Adipocyte (in vitro differentiated cells): ENCODE results near the gene EVC2.
A peak's percentile ranks its signal among the peaks of the same experiment; 100 is the strongest.
"Not testable (repeated sequence)": the region's sequence is repeated elsewhere in the genome, so short reads cannot be mapped to it uniquely, and the experiment has no call there.

Source experiments
- DNase-seq: peaks from one replicate; pipeline ENCODE4 v3.0.0-alpha.2; 2015; ENCODE audit warnings: low read depth
- H3K27me3 ChIP-seq: replicated peaks from 2 replicates; pipeline ENCODE4 v1.7.0; 2013; ENCODE audit warnings: mild to moderate bottlenecking, low read length, moderate library complexity; ENCODE audit not compliant: control insufficient read depth, insufficient read depth
- H3K36me3 ChIP-seq: 2 replicates; pipeline ENCODE4 v1.7.0; 2013; ENCODE audit warnings: low read length, mild to moderate bottlenecking, moderate library complexity; ENCODE audit not compliant: control insufficient read depth, insufficient read depth, severe bottlenecking
- H3K4me1 ChIP-seq: 2 replicates; pipeline ENCODE4 v1.7.0; 2013; ENCODE audit warnings: mild to moderate bottlenecking, low read length, moderate library complexity; ENCODE audit not compliant: control insufficient read depth, insufficient read depth
- H3K4me3 ChIP-seq: 2 replicates; pipeline ENCODE4 v1.7.0; 2013; ENCODE audit warnings: mild to moderate bottlenecking, low read length, moderate library complexity
- H3K9ac ChIP-seq: 2 replicates; pipeline ENCODE4 v1.7.0; 2013; ENCODE audit warnings: mild to moderate bottlenecking, low read length, moderate library complexity
- H3K9me3 ChIP-seq: 2 replicates; pipeline ENCODE4 v1.7.0; 2013; ENCODE audit warnings: mild to moderate bottlenecking, low read length, moderate library complexity; ENCODE audit not compliant: control insufficient read depth

EVC2 gene

GRCh38 chr4:5735463-5735862 is 27.1 kb upstream of the EVC2 start:
- H3K9me3 ChIP-seq, result no peaks in the 10 kb centered on the region
- peaks cover 64% of the 10 kb centered on the region for H3K36me3 ChIP-seq
- DNase-seq, result no peak
- no peaks in the 10 kb centered on the region for H3K27me3 ChIP-seq
- no peak overlapping the region for H3K4me3 ChIP-seq
- no peak overlapping the region for H3K9ac ChIP-seq
- peaks cover 14% of the 10 kb centered on the region for H3K4me1 ChIP-seq

- H3K27me3 ChIP-seq, result no peaks in the 10 kb centered on the region
- H3K4me1 ChIP-seq, result peaks cover 14% of the 10 kb centered on the region
- no peak overlapping the region for H3K9ac ChIP-seq
- H3K36me3 ChIP-seq, result peaks cover 69% of the 10 kb centered on the region
- H3K9me3 ChIP-seq, result no peaks in the 10 kb centered on the region
- no peak overlapping the region for H3K4me3 ChIP-seq
- no peak for DNase-seq
Measured at GRCh38 chr4:5734853-5735252, 26.5 kb upstream of the EVC2 start.

- Histone ChIP-seq H3K9me3 (no peaks in the 10 kb centered on the region), H3K9ac (no peak overlapping the region), H3K4me3 (no peak overlapping the region), H3K36me3 (peaks cover 76% of the 10 kb centered on the region), H3K4me1 (peaks cover 14% of the 10 kb centered on the region), H3K27me3 (no peaks in the 10 kb centered on the region)
- no peak for DNase-seq
Measured at GRCh38 chr4:5732158-5732557, 23.8 kb upstream of the EVC2 start.

GRCh38 chr4:5730993-5731990 is 22.9 kb upstream of the EVC2 start:
- Histone ChIP-seq H3K36me3 (peaks cover 69% of the 10 kb centered on the region), H3K4me3 (no peak overlapping the region), H3K4me1 (peaks cover 14% of the 10 kb centered on the region), H3K9me3 (no peaks in the 10 kb centered on the region), H3K9ac (no peak overlapping the region), H3K27me3 (no peaks in the 10 kb centered on the region)
- DNase-seq, result no peak

- no peak overlapping the region for H3K4me3 ChIP-seq
- no peaks in the 10 kb centered on the region for H3K9me3 ChIP-seq
- H3K27me3 ChIP-seq, result no peaks in the 10 kb centered on the region
- H3K9ac ChIP-seq, result no peak overlapping the region
- peaks cover 65% of the 10 kb centered on the region for H3K36me3 ChIP-seq
- no peak for DNase-seq
- H3K4me1 ChIP-seq, result peaks cover 14% of the 10 kb centered on the region
Measured at GRCh38 chr4:5730436-5730835, 22.1 kb upstream of the EVC2 start.

- not testable (repeated sequence) for DNase-seq, H3K27me3 ChIP-seq, H3K4me3 ChIP-seq, H3K9me3 ChIP-seq, H3K9ac ChIP-seq
- Histone ChIP-seq H3K36me3 (peaks cover 60% of the 10 kb centered on the region), H3K4me1 (peaks cover 14% of the 10 kb centered on the region)
Measured at GRCh38 chr4:5728412-5728811, 20.1 kb upstream of the EVC2 start.

- peaks cover 12% of the 10 kb centered on the region for H3K4me1 ChIP-seq
- DNase-seq, result no peak
- peaks cover 47% of the 10 kb centered on the region for H3K36me3 ChIP-seq
- no peak overlapping the region for H3K4me3 ChIP-seq
- no peak overlapping the region for H3K9ac ChIP-seq
- H3K9me3 ChIP-seq, result no peaks in the 10 kb centered on the region
- H3K27me3 ChIP-seq, result no peaks in the 10 kb centered on the region
Measured at GRCh38 chr4:5724377-5724776, 16.0 kb upstream of the EVC2 start.

GRCh38 chr4:5722328-5722727 is 14.0 kb upstream of the EVC2 start:
- H3K4me3 ChIP-seq, result no peak overlapping the region

GRCh38 chr4:5721923-5722322 is 13.6 kb upstream of the EVC2 start:
- Histone ChIP-seq H3K36me3 (peaks cover 40% of the 10 kb centered on the region), H3K4me1 (peaks cover 12% of the 10 kb centered on the region), H3K9me3 (no peaks in the 10 kb centered on the region), H3K27me3 (no peaks in the 10 kb centered on the region), H3K9ac (peak overlapping the region; percentile 70), H3K4me3 (no peak overlapping the region)
- no peak for DNase-seq

More at GRCh38 chr4:5722328-5722727, 14.0 kb upstream of the EVC2 start:
- H3K36me3 ChIP-seq, result peaks cover 40% of the 10 kb centered on the region
- peak overlapping the region; percentile 70 for H3K9ac ChIP-seq
- H3K27me3 ChIP-seq, result no peaks in the 10 kb centered on the region
- peaks cover 12% of the 10 kb centered on the region for H3K4me1 ChIP-seq
- peak; percentile 52 for DNase-seq
- H3K9me3 ChIP-seq, result no peaks in the 10 kb centered on the region

- DNase-seq, result no peak
- H3K9ac ChIP-seq, result no peak overlapping the region
- no peaks in the 10 kb centered on the region for H3K9me3 ChIP-seq
- no peak overlapping the region for H3K4me3 ChIP-seq
- H3K36me3 ChIP-seq, result peaks cover 36% of the 10 kb centered on the region
- H3K27me3 ChIP-seq, result no peaks in the 10 kb centered on the region
- H3K4me1 ChIP-seq, result peaks cover 12% of the 10 kb centered on the region
Measured at GRCh38 chr4:5720980-5721379, 12.6 kb upstream of the EVC2 start.

- H3K4me3 ChIP-seq, result no peak overlapping the region
- no peak overlapping the region for H3K9ac ChIP-seq
- peaks cover 1% of the 10 kb centered on the region for H3K9me3 ChIP-seq
- no peaks in the 10 kb centered on the region for H3K27me3 ChIP-seq
- DNase-seq, result no peak
- H3K36me3 ChIP-seq, result peaks cover 36% of the 10 kb centered on the region
- H3K4me1 ChIP-seq, result peaks cover 12% of the 10 kb centered on the region
Measured at GRCh38 chr4:5720157-5720850, 11.9 kb upstream of the EVC2 start.
